Measurements from ENCODE around the gene ANKRD63.

The ANKRD63 gene

GRCh38 chr15:40295297-40295696, 12.4 kb upstream of the ANKRD63 start:
- no peak for DNase-seq

GRCh38 chr15:40293905-40294895, 11.3 kb upstream of the ANKRD63 start:
- DNase-seq = no peak

GRCh38 chr15:40293006-40293405, 10.1 kb upstream of the ANKRD63 start:
- no peak for DNase-seq

GRCh38 chr15:40292246-40292645, 9.4 kb upstream of the ANKRD63 start:
- DNase-seq = no peak

- DNase-seq = peak; percentile 60
Measured at GRCh38 chr15:40290918-40291574, 8.2 kb upstream of the ANKRD63 start.

GRCh38 chr15:40290545-40290917, 7.7 kb upstream of the ANKRD63 start:
- no peak for DNase-seq

- DNase-seq = peak; percentile 71
Measured at GRCh38 chr15:40289140-40289775, 6.4 kb upstream of the ANKRD63 start.

- DNase-seq = no peak
Measured at GRCh38 chr15:40287968-40288367, 5.1 kb upstream of the ANKRD63 start.

- DNase-seq = no peak
Measured at GRCh38 chr15:40287505-40287904, 4.6 kb upstream of the ANKRD63 start.

- DNase-seq = no peak
Measured at GRCh38 chr15:40286794-40287193, 3.9 kb upstream of the ANKRD63 start.

- DNase-seq = no peak
Measured at GRCh38 chr15:40286061-40286532, 3.2 kb upstream of the ANKRD63 start.

- no peak for DNase-seq
Measured at GRCh38 chr15:40285554-40286011, 2.7 kb upstream of the ANKRD63 start.

- no peak for DNase-seq
Measured at GRCh38 chr15:40285151-40285550, 2.3 kb upstream of the ANKRD63 start.

- no peak for DNase-seq
Measured at GRCh38 chr15:40283615-40284300, 894 bp upstream of the ANKRD63 start.

- peak; percentile 46 for DNase-seq
Measured at GRCh38 chr15:40282147-40282868, 556 bp downstream of the ANKRD63 start.

- no peak for DNase-seq
Measured at GRCh38 chr15:40281801-40282146, 1.1 kb downstream of the ANKRD63 start.

- DNase-seq = no peak
Measured at GRCh38 chr15:40281057-40281800, 1.6 kb downstream of the ANKRD63 start.

GRCh38 chr15:40280260-40281056, 2.4 kb downstream of the ANKRD63 start:
- no peak for DNase-seq

GRCh38 chr15:40279437-40280141, 3.3 kb downstream of the ANKRD63 start:
- DNase-seq = no peak

- DNase-seq = no peak
Measured at GRCh38 chr15:40278026-40278425, 4.8 kb downstream of the ANKRD63 start.

Measured in COR-L47 (cell line).